ENCODE results near the gene ZNF775. TPM values are rescaled to one million over a fixed set of nuclear protein-coding genes. Genes with fewer than 3 reads are reported as not detected.

ZNF775 gene
- total RNA-seq, 2 experiments from 2014 or later = 5.4 to 6.4 TPM

GRCh38 chr7:150431839-150432658 lies 52.9 kb downstream of the ZNF775 start:
- POLR2A ChIA-PET = interaction anchor here (1.3 kb wide), 1 partner anchor 285 kb away, joined by 3 read pairs; no protein-coding TSS in a partner anchor
- Mint-ChIP-seq H3K36me3 (peaks cover 11% of the 10 kb centered on the region), H3K27ac (peak overlapping the region; percentile 1), H3K9me3 (no peaks in the 10 kb centered on the region), H3K27me3 (no peaks in the 10 kb centered on the region), H3K4me3 (no peak overlapping the region), H3K4me1 (peaks cover 45% of the 10 kb centered on the region)
- no peak for DNase-seq
- no peak for ATAC-seq (ENCODE audit: low read depth)

- POLR2A ChIA-PET = interaction anchor here (0.6 to 1.3 kb wide), 4 partner anchors 17 to 284 kb away, joined by 3 to 5 read pairs (median 3); no protein-coding TSS in a partner anchor
- DNase-seq (no peak), ATAC-seq (ENCODE audit: low read depth) (peak; percentile 46)
- Mint-ChIP-seq H3K4me1 (peaks cover 41% of the 10 kb centered on the region), H3K27ac (peak overlapping the region; percentile 88), H3K36me3 (peaks cover 11% of the 10 kb centered on the region), H3K9me3 (no peaks in the 10 kb centered on the region), H3K27me3 (no peaks in the 10 kb centered on the region), H3K4me3 (peak overlapping the region; percentile 88)
Observed at GRCh38 chr7:150432915-150433892, 54.1 kb downstream of the ZNF775 start.

GRCh38 chr7:150434240-150434639 lies 55.1 kb downstream of the ZNF775 start:
- no peaks in the 10 kb centered on the region for H3K9me3 Mint-ChIP-seq
- H3K4me3 Mint-ChIP-seq = peak overlapping the region; percentile 88
- peaks cover 33% of the 10 kb centered on the region for H3K4me1 Mint-ChIP-seq
- ATAC-seq (ENCODE audit: low read depth) (no peak), DNase-seq (no peak)
- H3K27me3 Mint-ChIP-seq = no peaks in the 10 kb centered on the region
- peak overlapping the region; percentile 88 for H3K27ac Mint-ChIP-seq
- POLR2A ChIA-PET = no interaction called here
- peaks cover 11% of the 10 kb centered on the region for H3K36me3 Mint-ChIP-seq

GRCh38 chr7:150435047-150435389 lies 55.9 kb downstream of the ZNF775 start:
- Mint-ChIP-seq H3K27me3 (no peaks in the 10 kb centered on the region), H3K4me1 (peaks cover 36% of the 10 kb centered on the region), H3K27ac (no peak overlapping the region), H3K4me3 (no peak overlapping the region), H3K9me3 (no peaks in the 10 kb centered on the region), H3K36me3 (peaks cover 14% of the 10 kb centered on the region)
- DNase-seq = no peak
- POLR2A ChIA-PET = no interaction called here
- ATAC-seq (ENCODE audit: low read depth) = no peak

- Mint-ChIP-seq H3K4me3 (no peak overlapping the region), H3K4me1 (peaks cover 41% of the 10 kb centered on the region)
- no peak for ATAC-seq (ENCODE audit: low read depth)
Observed at GRCh38 chr7:150435390-150436073, 56.4 kb downstream of the ZNF775 start.

GRCh38 chr7:150439967-150440366 lies 60.8 kb downstream of the ZNF775 start:
- DNase-seq (no peak), ATAC-seq (ENCODE audit: low read depth) (peak; percentile 65)
- Mint-ChIP-seq H3K36me3 (peaks cover 41% of the 10 kb centered on the region), H3K27ac (no peak overlapping the region), H3K4me3 (peak overlapping the region; percentile 11), H3K4me1 (peaks cover 27% of the 10 kb centered on the region), H3K9me3 (peaks cover 8% of the 10 kb centered on the region), H3K27me3 (no peaks in the 10 kb centered on the region)
- POLR2A ChIA-PET = no interaction called here

More at GRCh38 chr7:150435390-150436073, 56.4 kb downstream of the ZNF775 start:
- H3K27ac Mint-ChIP-seq = peak overlapping the region; percentile 47
- no peaks in the 10 kb centered on the region for H3K27me3 Mint-ChIP-seq
- DNase-seq = no peak
- peaks cover 17% of the 10 kb centered on the region for H3K36me3 Mint-ChIP-seq
- POLR2A ChIA-PET = interaction anchor here (1.0 kb wide), 1 partner anchor 11 kb away, joined by 3 read pairs; no protein-coding TSS in a partner anchor
- H3K9me3 Mint-ChIP-seq = no peaks in the 10 kb centered on the region

- Mint-ChIP-seq H3K4me3 (no peak overlapping the region), H3K27me3 (no peaks in the 10 kb centered on the region), H3K36me3 (peaks cover 34% of the 10 kb centered on the region), H3K27ac (no peak overlapping the region), H3K9me3 (peaks cover 8% of the 10 kb centered on the region), H3K4me1 (peaks cover 19% of the 10 kb centered on the region)
- POLR2A ChIA-PET = no interaction called here
- DNase-seq (no peak), ATAC-seq (ENCODE audit: low read depth) (no peak)
Observed at GRCh38 chr7:150441524-150441923, 62.4 kb downstream of the ZNF775 start.

GRCh38 chr7:150442811-150443210 lies 63.7 kb downstream of the ZNF775 start:
- no peaks in the 10 kb centered on the region for H3K27me3 Mint-ChIP-seq
- H3K4me1 Mint-ChIP-seq = peaks cover 25% of the 10 kb centered on the region
- no peak overlapping the region for H3K4me3 Mint-ChIP-seq
- no peak for DNase-seq
- ATAC-seq (ENCODE audit: low read depth) = no peak
- H3K36me3 Mint-ChIP-seq = peaks cover 34% of the 10 kb centered on the region
- POLR2A ChIA-PET = no interaction called here
- H3K9me3 Mint-ChIP-seq = peaks cover 8% of the 10 kb centered on the region
- H3K27ac Mint-ChIP-seq = no peak overlapping the region

- Mint-ChIP-seq H3K9me3 (peaks cover 8% of the 10 kb centered on the region), H3K4me1 (peaks cover 34% of the 10 kb centered on the region), H3K4me3 (no peak overlapping the region), H3K36me3 (peaks cover 34% of the 10 kb centered on the region), H3K27ac (no peak overlapping the region), H3K27me3 (no peaks in the 10 kb centered on the region)
- POLR2A ChIA-PET = no interaction called here
- no peak for DNase-seq
- no peak for ATAC-seq (ENCODE audit: low read depth)
Observed at GRCh38 chr7:150443793-150444540, 64.8 kb downstream of the ZNF775 start.

- Mint-ChIP-seq H3K36me3 (peaks cover 32% of the 10 kb centered on the region), H3K4me3 (no peak overlapping the region), H3K27ac (no peak overlapping the region), H3K4me1 (peaks cover 36% of the 10 kb centered on the region), H3K9me3 (peaks cover 8% of the 10 kb centered on the region), H3K27me3 (no peaks in the 10 kb centered on the region)
- DNase-seq (no peak), ATAC-seq (ENCODE audit: low read depth) (no peak)
- POLR2A ChIA-PET = interaction anchor here (0.6 to 0.8 kb wide), 2 partner anchors 311 to 424 kb away, joined by 4 to 8 read pairs; no protein-coding TSS in a partner anchor
Observed at GRCh38 chr7:150444674-150445365, 65.7 kb downstream of the ZNF775 start.

- Mint-ChIP-seq H3K4me1 (peaks cover 33% of the 10 kb centered on the region), H3K27ac (peak overlapping the region; percentile 61), H3K9me3 (peaks cover 6% of the 10 kb centered on the region), H3K27me3 (no peaks in the 10 kb centered on the region), H3K4me3 (no peak overlapping the region), H3K36me3 (peaks cover 22% of the 10 kb centered on the region)
- ATAC-seq (ENCODE audit: low read depth) = no peak
- POLR2A ChIA-PET = interaction anchor here (1.0 to 1.1 kb wide), 2 partner anchors 10 to 309 kb away, joined by 3 to 4 read pairs; no protein-coding TSS in a partner anchor
- no peak for DNase-seq
Observed at GRCh38 chr7:150446288-150446938, 67.3 kb downstream of the ZNF775 start.
